A673 (cell line): ENCODE results near the gene DAPL1. TPM values are rescaled to one million over a fixed set of nuclear protein-coding genes. Genes with fewer than 3 reads are reported as not detected.

Experiments used
- BruUV-seq: library from RNA; stranded (reverse); fragments of 400-500 nt; replicated peaks from 2 replicates; lab custom pipeline; 2021; lab: Mats Ljungman, UMichigan
- CTCF ChIA-PET: fragments of 300-600 bp; sonication (Branson Sonifier 250); formaldehyde crosslinking; loops from one replicate; lab custom pipeline; 2022; ENCODE audit warnings: antibody characterized with exemption; lab: Charles Lee
- POLR2A ChIA-PET: fragments of 300-600 bp; sonication (Branson Sonifier 250); formaldehyde crosslinking; loops from one replicate; lab custom pipeline; 2022; ENCODE audit warnings: antibody characterized with exemption; ENCODE audit not compliant: low non-redundant PET; lab: Charles Lee
- DNase-seq: peaks from one replicate; pipeline ENCODE4 v3.0.0-alpha.2; 2015; ENCODE audit warnings: low spot score
- H3K27ac ChIP-seq: fragments of 200-600 bp; sonication (generic); 2 replicates; pipeline ENCODE4 v1.5.1; 2016; ENCODE audit warnings: mixed run types, low read depth, mild to moderate bottlenecking, mixed read lengths, antibody characterized with exemption, low read length; ENCODE audit not compliant: poor library complexity, severe bottlenecking
- H3K27me3 ChIP-seq: fragments of 200-600 bp; sonication (generic); replicated peaks from 2 replicates; pipeline ENCODE4 v1.6.1; 2017; ENCODE audit warnings: mixed run types, low read depth, mild to moderate bottlenecking, mixed read lengths, antibody characterized with exemption, low read length; ENCODE audit not compliant: insufficient read depth, poor library complexity
- H3K36me3 ChIP-seq: fragments of 200-600 bp; sonication (generic); 2 replicates; pipeline ENCODE4 v1.6.1; 2016; ENCODE audit warnings: mixed run types, mild to moderate bottlenecking, mixed read lengths, antibody characterized with exemption, low read length; ENCODE audit not compliant: insufficient read depth, poor library complexity, severe bottlenecking
- H3K4me1 ChIP-seq: fragments of 200-600 bp; sonication (generic); 2 replicates; pipeline ENCODE4 v1.6.1; 2017; ENCODE audit warnings: mixed run types, mild to moderate bottlenecking, mixed read lengths, antibody characterized with exemption, low read length; ENCODE audit not compliant: insufficient read depth, poor library complexity, severe bottlenecking
- H3K4me3 ChIP-seq: fragments of 200-600 bp; sonication (generic); 2 replicates; pipeline ENCODE4 v1.5.1; 2016; ENCODE audit warnings: low read depth, mixed run types, mild to moderate bottlenecking, mixed read lengths, low read length; ENCODE audit not compliant: poor library complexity, severe bottlenecking
- H3K9me3 ChIP-seq: fragments of 200-600 bp; sonication (generic); 2 replicates; pipeline ENCODE4 v1.6.1; 2016; ENCODE audit warnings: mixed run types, low read depth, mild to moderate bottlenecking, mixed read lengths, antibody characterized with exemption, low read length; ENCODE audit not compliant: poor library complexity, severe bottlenecking
- EZH2 ChIP-seq: fragments of 200-600 bp; sonication (generic); IDR thresholded peaks from 2 replicates; pipeline ENCODE4 v1.6.1; 2017; ENCODE audit warnings: borderline replicate concordance, low read depth, mild to moderate bottlenecking, mixed read lengths, antibody characterized with exemption, low read length; ENCODE audit not compliant: poor library complexity, severe bottlenecking
- intact Hi-C: fragments of 100-400 bp; cut with micrococcal nuclease; formaldehyde crosslinking; loops from one replicate; pipeline ENCODE4 v1.10.0; 2022; ENCODE audit not compliant: unreplicated experiment
- total RNA-seq: library from RNA; stranded (reverse); gene quantifications from 2 replicates; pipeline ENCODE4 v1.2.3, GENCODE V29; 2021
- TF ChIP-seq, protein P1 (sequence below): fragments of 300-800, 200-600 bp; sonication (generic); conservative IDR thresholded peaks from 2 replicates; pipeline ENCODE4 v1.5.1; 2017; ENCODE audit warnings: low read depth, mild to moderate bottlenecking, antibody characterized with exemption, low read length, moderate library complexity, mixed read lengths

Gene DAPL1
- total RNA-seq, 1 experiment from 2014 or later: 0.80 TPM

- BruUV-seq: no TSS peak
- H3K4me3 ChIP-seq: no peak overlapping the region
- no peaks in the 10 kb centered on the region for H3K36me3 ChIP-seq
- peaks cover 2% of the 10 kb centered on the region for H3K4me1 ChIP-seq
- H3K27ac ChIP-seq: no peak overlapping the region
- ChIA-PET CTCF (interaction anchor here (0.8 kb wide), 1 partner anchor 22 kb away, joined by 3 read pairs; no protein-coding TSS in a partner anchor), POLR2A (no interaction called here)
- DNase-seq: no peak
- intact Hi-C loops: no loop called here
- no peaks in the 10 kb centered on the region for H3K27me3 ChIP-seq
- TF ChIP-seq, protein P1, sequence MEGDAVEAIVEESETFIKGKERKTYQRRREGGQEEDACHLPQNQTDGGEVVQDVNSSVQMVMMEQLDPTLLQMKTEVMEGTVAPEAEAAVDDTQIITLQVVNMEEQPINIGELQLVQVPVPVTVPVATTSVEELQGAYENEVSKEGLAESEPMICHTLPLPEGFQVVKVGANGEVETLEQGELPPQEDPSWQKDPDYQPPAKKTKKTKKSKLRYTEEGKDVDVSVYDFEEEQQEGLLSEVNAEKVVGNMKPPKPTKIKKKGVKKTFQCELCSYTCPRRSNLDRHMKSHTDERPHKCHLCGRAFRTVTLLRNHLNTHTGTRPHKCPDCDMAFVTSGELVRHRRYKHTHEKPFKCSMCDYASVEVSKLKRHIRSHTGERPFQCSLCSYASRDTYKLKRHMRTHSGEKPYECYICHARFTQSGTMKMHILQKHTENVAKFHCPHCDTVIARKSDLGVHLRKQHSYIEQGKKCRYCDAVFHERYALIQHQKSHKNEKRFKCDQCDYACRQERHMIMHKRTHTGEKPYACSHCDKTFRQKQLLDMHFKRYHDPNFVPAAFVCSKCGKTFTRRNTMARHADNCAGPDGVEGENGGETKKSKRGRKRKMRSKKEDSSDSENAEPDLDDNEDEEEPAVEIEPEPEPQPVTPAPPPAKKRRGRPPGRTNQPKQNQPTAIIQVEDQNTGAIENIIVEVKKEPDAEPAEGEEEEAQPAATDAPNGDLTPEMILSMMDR: no peak
- TF ChIP-seq EZH2: no peak
- H3K9me3 ChIP-seq: no peaks in the 10 kb centered on the region
Observed at GRCh38 chr2:158776231-158776630, 18.9 kb upstream of the DAPL1 start.

DNA sequence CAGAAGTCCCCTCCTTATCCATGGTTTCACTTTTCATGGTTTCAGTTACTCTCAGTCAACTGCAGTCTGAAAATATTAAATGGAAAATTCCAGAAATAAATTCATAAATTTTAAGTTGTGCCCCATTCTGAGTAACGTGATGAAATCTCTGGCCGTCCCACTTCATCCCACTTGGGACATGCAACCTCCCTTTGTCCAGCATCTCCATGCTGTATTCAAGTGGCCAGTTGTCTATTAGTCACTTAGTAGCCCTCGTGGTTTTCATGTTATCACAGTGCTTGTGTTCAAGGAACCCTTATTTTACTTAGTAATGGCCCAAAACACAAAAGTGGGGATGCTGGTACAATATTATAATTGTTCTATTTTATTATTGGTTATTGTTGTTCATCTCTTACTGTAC, 18.0 kb upstream of the DAPL1 start:
- no peak for TF ChIP-seq EZH2
- TF ChIP-seq, protein P1: no peak
- Histone ChIP-seq H3K27me3 (no peaks in the 10 kb centered on the region), H3K27ac (no peak overlapping the region), H3K36me3 (no peaks in the 10 kb centered on the region), H3K9me3 (no peaks in the 10 kb centered on the region), H3K4me1 (peaks cover 11% of the 10 kb centered on the region), H3K4me3 (no peak overlapping the region)
- intact Hi-C loops: no loop called here
- DNase-seq: no peak
- ChIA-PET CTCF (no interaction called here), POLR2A (no interaction called here)
- BruUV-seq: no TSS peak

DNA sequence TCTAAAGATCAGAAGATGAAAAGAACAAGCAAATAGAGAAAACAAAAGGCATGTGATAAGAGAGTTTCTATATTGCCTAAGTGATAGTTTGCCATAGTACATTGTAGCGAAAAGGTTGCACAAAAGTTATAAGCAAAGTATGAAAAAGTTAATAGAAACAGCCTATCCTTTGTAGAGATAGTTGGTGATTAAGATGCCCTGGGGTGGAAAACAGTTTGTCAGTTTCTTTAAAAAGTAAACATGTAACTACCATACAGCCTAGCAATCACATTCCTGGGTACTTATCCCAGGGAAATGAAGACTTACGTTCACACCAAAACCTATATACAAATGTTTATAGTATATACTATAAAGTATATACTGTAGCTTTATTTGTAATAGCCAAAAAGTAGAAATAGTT, 16.9 kb upstream of the DAPL1 start:
- H3K9me3 ChIP-seq: no peaks in the 10 kb centered on the region
- POLR2A ChIA-PET: no interaction called here
- intact Hi-C loops: no loop called here
- H3K4me3 ChIP-seq: no peak overlapping the region
- no peaks in the 10 kb centered on the region for H3K36me3 ChIP-seq
- H3K4me1 ChIP-seq: peaks cover 22% of the 10 kb centered on the region
- H3K27me3 ChIP-seq: no peaks in the 10 kb centered on the region
- TF ChIP-seq EZH2: no peak
- TF ChIP-seq, protein P1: no peak
- CTCF ChIA-PET: no interaction called here
- BruUV-seq: no TSS peak
- no peak overlapping the region for H3K27ac ChIP-seq
- no peak for DNase-seq
